ENCODE results near the gene STMN3.

- TF ChIP-seq BHLHE40 (IDR thresholded peaks at IDR 0.05; ENCODE audit: borderline replicate concordance) (no peak), NFRKB (IDR thresholded peaks at IDR 0.05) (no peak)
Observed at GRCh38 chr20:63617092-63617875, 35.9 kb downstream of the STMN3 start.
